Smooth muscle cell (in vitro differentiated cells): ENCODE results near the gene P2RY4. TPM values are rescaled to one million over a fixed set of nuclear protein-coding genes. Genes with fewer than 3 reads are reported as not detected.
"Not testable (repeated sequence)": the region's sequence is repeated elsewhere in the genome, so short reads cannot be mapped to it uniquely, and the experiment has no call there.

Experiments
- DNase-seq: peaks from one replicate; lab custom pipeline; 2025; ENCODE audit not compliant: unreplicated experiment; lab: John Stamatoyannopoulos, UW
- H2AFZ ChIP-seq: fragments of 200-600 bp; sonication (generic); 2 replicates; pipeline ENCODE4 v1.6.0; 2016; ENCODE audit warnings: antibody characterized with exemption, low read depth, mild to moderate bottlenecking
- H3F3A ChIP-seq: fragments of 200-600 bp; sonication (generic); 2 replicates; pipeline ENCODE4 v1.6.0; 2017; ENCODE audit warnings: antibody characterized with exemption, low read depth
- H3K27ac ChIP-seq: fragments of 200-600 bp; sonication (generic); 2 replicates; pipeline ENCODE4 v1.5.1; 2016; ENCODE audit warnings: low read depth, mild to moderate bottlenecking
- H3K27me3 ChIP-seq: fragments of 200-600 bp; sonication (generic); 2 replicates; pipeline ENCODE4 v1.6.1; 2016; ENCODE audit warnings: low read depth, mild to moderate bottlenecking
- H3K36me3 ChIP-seq: fragments of 200-600 bp; sonication (generic); 2 replicates; pipeline ENCODE4 v1.5.1; 2016; ENCODE audit warnings: low read depth
- H3K4me1 ChIP-seq: fragments of 200-600 bp; sonication (generic); 2 replicates; pipeline ENCODE4 v1.5.1; 2016; ENCODE audit warnings: low read depth
- H3K4me2 ChIP-seq: fragments of 200-600 bp; sonication (generic); 2 replicates; pipeline ENCODE4 v1.6.0; 2016; ENCODE audit warnings: mild to moderate bottlenecking
- H3K4me3 ChIP-seq: fragments of 200-600 bp; sonication (generic); 2 replicates; pipeline ENCODE4 v1.5.1; 2016; ENCODE audit warnings: mild to moderate bottlenecking
- H3K79me2 ChIP-seq: fragments of 200-600 bp; sonication (generic); 2 replicates; pipeline ENCODE4 v1.6.0; 2016; ENCODE audit warnings: low read depth, mild to moderate bottlenecking
- H3K9ac ChIP-seq: fragments of 200-600 bp; sonication (generic); 2 replicates; pipeline ENCODE4 v1.6.0; 2016; ENCODE audit warnings: low read depth
- H3K9me3 ChIP-seq: fragments of 200-600 bp; sonication (generic); replicated peaks from 2 replicates; pipeline ENCODE4 v1.5.1; 2016; ENCODE audit warnings: low read depth
- H4K20me1 ChIP-seq: fragments of 200-600 bp; sonication (generic); 2 replicates; pipeline ENCODE4 v1.6.0; 2016; ENCODE audit warnings: low read depth
- CTCF ChIP-seq: fragments of 200-600 bp; sonication (generic); IDR thresholded peaks from 2 replicates; pipeline ENCODE4 v1.5.1; 2017; ENCODE audit warnings: borderline replicate concordance, mild to moderate bottlenecking, antibody characterized with exemption; ENCODE audit not compliant: insufficient read depth, poor library complexity, severe bottlenecking
- WGBS: methylation state at CpG from one replicate; pipeline ENCODE4 v1.1.7; 2016; ENCODE audit warnings: low lambda C conversion rate; 5-methylcytosine and 5-hydroxymethylcytosine counted together
- polyA plus RNA-seq: library from polyadenylated mRNA; unstranded; fragments of >200 nt; fragmentation: Nextera tagmentation; extraction: Ambion mirVana; gene quantifications from 2 replicates; pipeline ENCODE4 v1.2.1, GENCODE V29; 2016
- total RNA-seq: library from RNA; depleted of rRNA; stranded (reverse); fragments of >200 nt; gene quantifications from 2 replicates; pipeline ENCODE4 v1.2.3, GENCODE V29; 2014

P2RY4 gene
- total and polyA plus RNA-seq, 2 experiments from 2014 or later = 0.09 TPM; not detected in 1

GRCh38 chrX:70280573-70280972 lies 20.6 kb upstream of the P2RY4 start:
- no peaks in the 10 kb centered on the region for H3F3A ChIP-seq

GRCh38 chrX:70279081-70279480 lies 19.1 kb upstream of the P2RY4 start:
- no peaks in the 10 kb centered on the region for H3K27me3 ChIP-seq
- WGBS = 88% methylated on average over 3 of the region's 3 CpGs

More at GRCh38 chrX:70280573-70280972, 20.6 kb upstream of the P2RY4 start:
- Histone ChIP-seq H3K4me2 (no peak overlapping the region), H3K27ac (no peak overlapping the region), H3K4me3 (no peak overlapping the region), H2AFZ (no peak overlapping the region), H3K27me3 (no peaks in the 10 kb centered on the region), H4K20me1 (no peaks in the 10 kb centered on the region), H3K9me3 (no peaks in the 10 kb centered on the region), H3K9ac (no peak overlapping the region), H3K4me1 (no peaks in the 10 kb centered on the region), H3K36me3 (no peaks in the 10 kb centered on the region), H3K79me2 (no peaks in the 10 kb centered on the region)
- no peak for TF ChIP-seq CTCF
- WGBS = 69% methylated on average over 3 of the region's 3 CpGs
- no peak for DNase-seq

GRCh38 chrX:70274029-70274428 lies 14.0 kb upstream of the P2RY4 start:
- H2AFZ ChIP-seq = not testable (repeated sequence)

More at GRCh38 chrX:70279081-70279480, 19.1 kb upstream of the P2RY4 start:
- Histone ChIP-seq H4K20me1 (no peaks in the 10 kb centered on the region), H2AFZ (no peak overlapping the region), H3K9me3 (no peaks in the 10 kb centered on the region), H3K36me3 (no peaks in the 10 kb centered on the region), H3K4me3 (no peak overlapping the region), H3K27ac (no peak overlapping the region), H3F3A (no peaks in the 10 kb centered on the region), H3K79me2 (no peaks in the 10 kb centered on the region), H3K9ac (no peak overlapping the region), H3K4me1 (no peaks in the 10 kb centered on the region), H3K4me2 (no peak overlapping the region)
- no peak for DNase-seq
- no peak for TF ChIP-seq CTCF

GRCh38 chrX:70268034-70268433 lies 8.0 kb upstream of the P2RY4 start, which contains the start of gene ARR3:
Gene ARR3, plus strand, starts transcription at chrX:70268334. Its CDS starts 1,052 bp downstream, at chrX:70269386.
- Histone ChIP-seq H3K4me2 (no peak within 1 kb of the TSS), H3K4me1 (no peaks in the 10 kb centered on the region), H3K4me3 (no peak within 1 kb of the TSS), H4K20me1 (no peaks in the 10 kb centered on the region), H3K27me3 (no peaks in the 10 kb centered on the region), H3K36me3 (no peaks in the 10 kb centered on the region), H3K79me2 (no peaks in the 10 kb centered on the region), H3K9ac (no peak within 1 kb of the TSS), H3K27ac (no peak within 1 kb of the TSS), H3K9me3 (no peaks in the 10 kb centered on the region), H2AFZ (no peak within 1 kb of the TSS), H3F3A (no peaks in the 10 kb centered on the region)
- DNase-seq = no peak
- no peak for TF ChIP-seq CTCF

More at GRCh38 chrX:70274029-70274428, 14.0 kb upstream of the P2RY4 start:
- H3K9me3 ChIP-seq, H3F3A ChIP-seq, H3K9ac ChIP-seq, H3K36me3 ChIP-seq, H3K79me2 ChIP-seq, H3K4me3 ChIP-seq, H3K27ac ChIP-seq, H3K4me1 ChIP-seq, H4K20me1 ChIP-seq, DNase-seq, H3K4me2 ChIP-seq, H3K27me3 ChIP-seq: not testable (repeated sequence)
- WGBS = 75% methylated on average over 7 of the region's 7 CpGs
